ENCODE measurements around the gene CSRNP3.

CSRNP3 gene

GRCh38 chr2:165716091-165716490 lies 246.6 kb downstream of the CSRNP3 start:
- TF ChIP-seq CTCF (IDR thresholded peaks at IDR 0.05; ENCODE audit: extremely low read depth, insufficient read depth, missing control alignments): no peak
- in situ Hi-C loops (cut with MboI; ENCODE audit: low pct_unique_long_range_greater_than_20kb, low sequenced_read_pairs, unreplicated experiment): no loop called here
- DNase-seq (ENCODE audit: low spot score): no peak

- DNase-seq (ENCODE audit: low spot score): no peak
- in situ Hi-C loops (cut with MboI; ENCODE audit: low pct_unique_long_range_greater_than_20kb, low sequenced_read_pairs, unreplicated experiment): no loop called here
- no peak for TF ChIP-seq CTCF (IDR thresholded peaks at IDR 0.05; ENCODE audit: extremely low read depth, insufficient read depth, missing control alignments)
Measured at GRCh38 chr2:165718610-165719210, 249.2 kb downstream of the CSRNP3 start.

GRCh38 chr2:165720511-165720910 lies 251.0 kb downstream of the CSRNP3 start:
- TF ChIP-seq CTCF (IDR thresholded peaks at IDR 0.05; ENCODE audit: extremely low read depth, insufficient read depth, missing control alignments): no peak
- in situ Hi-C loops (cut with MboI; ENCODE audit: low pct_unique_long_range_greater_than_20kb, low sequenced_read_pairs, unreplicated experiment): no loop called here
- no peak for DNase-seq (ENCODE audit: low spot score)

DNA sequence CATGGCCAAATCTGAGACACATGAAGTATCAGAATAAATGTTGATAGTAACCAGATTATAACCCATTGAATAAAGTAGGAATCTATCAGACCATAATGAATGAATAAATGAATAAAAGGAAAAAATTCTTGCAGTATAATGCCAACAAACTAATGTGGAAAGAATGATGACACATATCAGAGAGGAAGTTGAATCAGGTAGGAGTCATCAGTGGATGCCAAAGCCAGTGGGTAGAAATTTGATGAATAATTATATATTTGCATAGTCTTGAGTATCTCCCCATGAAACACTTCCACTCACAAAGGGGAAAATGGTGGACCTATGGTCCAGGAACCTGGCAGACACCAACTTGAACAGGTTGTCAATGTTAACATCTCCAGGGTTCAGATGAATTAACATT lies 255.9 kb downstream of the CSRNP3 start:
- in situ Hi-C loops (cut with MboI; ENCODE audit: low pct_unique_long_range_greater_than_20kb, low sequenced_read_pairs, unreplicated experiment): no loop called here
- DNase-seq (ENCODE audit: low spot score): no peak
- no peak for TF ChIP-seq CTCF (IDR thresholded peaks at IDR 0.05; ENCODE audit: extremely low read depth, insufficient read depth, missing control alignments)
